ENCODE data around the gene UCK1.

UCK1 gene

GRCh38 chr9:131530920-131531832 is at the start of gene UCK1:
UCK1 (minus strand) TSS chr9:131531263; CDS start chr9:131531174, 89 bp downstream.
- DNase-seq (ENCODE audit: extremely low spot score, insufficient read length, low read depth) (peak; percentile 99), FAIRE-seq (peak; percentile 78)

GRCh38 chr9:131580358-131580757 is 49.3 kb upstream of the UCK1 start:
- DNase-seq (ENCODE audit: extremely low spot score, insufficient read length, low read depth) (no peak), FAIRE-seq (no peak)

GRCh38 chr9:131579789-131580211 is 48.7 kb upstream of the UCK1 start:
- FAIRE-seq: no peak
- DNase-seq (ENCODE audit: extremely low spot score, insufficient read length, low read depth): no peak

GRCh38 chr9:131578731-131579504 is 47.9 kb upstream of the UCK1 start:
- FAIRE-seq: peak; percentile 81
- peak; percentile 44 for DNase-seq (ENCODE audit: extremely low spot score, insufficient read length, low read depth)

- FAIRE-seq (no peak), DNase-seq (ENCODE audit: extremely low spot score, insufficient read length, low read depth) (no peak)
Measured at GRCh38 chr9:131578021-131578420, 47.0 kb upstream of the UCK1 start.

- FAIRE-seq (no peak), DNase-seq (ENCODE audit: extremely low spot score, insufficient read length, low read depth) (no peak)
Measured at GRCh38 chr9:131577005-131578000, 46.2 kb upstream of the UCK1 start.

GRCh38 chr9:131575946-131576853 is 45.1 kb upstream of the UCK1 start:
- DNase-seq (ENCODE audit: extremely low spot score, insufficient read length, low read depth): no peak
- no peak for FAIRE-seq

- FAIRE-seq (no peak), DNase-seq (ENCODE audit: extremely low spot score, insufficient read length, low read depth) (no peak)
Measured at GRCh38 chr9:131574730-131575640, 43.9 kb upstream of the UCK1 start.

GRCh38 chr9:131567910-131568309 is 36.8 kb upstream of the UCK1 start:
- no peak for DNase-seq (ENCODE audit: extremely low spot score, insufficient read length, low read depth)
- no peak for FAIRE-seq

- no peak for DNase-seq (ENCODE audit: extremely low spot score, insufficient read length, low read depth)
- no peak for FAIRE-seq
Measured at GRCh38 chr9:131566158-131566557, 35.1 kb upstream of the UCK1 start.

GRCh38 chr9:131565369-131565768 is 34.3 kb upstream of the UCK1 start:
- FAIRE-seq (peak; percentile 5), DNase-seq (ENCODE audit: extremely low spot score, insufficient read length, low read depth) (no peak)

GRCh38 chr9:131562032-131562959 is 31.2 kb upstream of the UCK1 start:
- FAIRE-seq (no peak), DNase-seq (ENCODE audit: extremely low spot score, insufficient read length, low read depth) (no peak)

GRCh38 chr9:131559421-131560000 is 28.4 kb upstream of the UCK1 start:
- DNase-seq (ENCODE audit: extremely low spot score, insufficient read length, low read depth): no peak

GRCh38 chr9:131557855-131558548 is 26.9 kb upstream of the UCK1 start:
- no peak for DNase-seq (ENCODE audit: extremely low spot score, insufficient read length, low read depth)
- FAIRE-seq: no peak

More at GRCh38 chr9:131559421-131560000, 28.4 kb upstream of the UCK1 start:
- no peak for FAIRE-seq

GRCh38 chr9:131555841-131556673 is 25.0 kb upstream of the UCK1 start:
- no peak for DNase-seq (ENCODE audit: extremely low spot score, insufficient read length, low read depth)

More at GRCh38 chr9:131555841-131556673, 25.0 kb upstream of the UCK1 start:
- no peak for FAIRE-seq

Measured in GM18507 (cell line).